ENCODE results near the gene GBGT1.

- TF ChIP-seq EP300 (IDR thresholded peaks at IDR 0.05) (no peak), POLR2AphosphoS5 (IDR thresholded peaks at IDR 0.05) (no peak), POLR2A (IDR thresholded peaks at IDR 0.05) (no peak)
- TF ChIP-seq, protein P1, sequence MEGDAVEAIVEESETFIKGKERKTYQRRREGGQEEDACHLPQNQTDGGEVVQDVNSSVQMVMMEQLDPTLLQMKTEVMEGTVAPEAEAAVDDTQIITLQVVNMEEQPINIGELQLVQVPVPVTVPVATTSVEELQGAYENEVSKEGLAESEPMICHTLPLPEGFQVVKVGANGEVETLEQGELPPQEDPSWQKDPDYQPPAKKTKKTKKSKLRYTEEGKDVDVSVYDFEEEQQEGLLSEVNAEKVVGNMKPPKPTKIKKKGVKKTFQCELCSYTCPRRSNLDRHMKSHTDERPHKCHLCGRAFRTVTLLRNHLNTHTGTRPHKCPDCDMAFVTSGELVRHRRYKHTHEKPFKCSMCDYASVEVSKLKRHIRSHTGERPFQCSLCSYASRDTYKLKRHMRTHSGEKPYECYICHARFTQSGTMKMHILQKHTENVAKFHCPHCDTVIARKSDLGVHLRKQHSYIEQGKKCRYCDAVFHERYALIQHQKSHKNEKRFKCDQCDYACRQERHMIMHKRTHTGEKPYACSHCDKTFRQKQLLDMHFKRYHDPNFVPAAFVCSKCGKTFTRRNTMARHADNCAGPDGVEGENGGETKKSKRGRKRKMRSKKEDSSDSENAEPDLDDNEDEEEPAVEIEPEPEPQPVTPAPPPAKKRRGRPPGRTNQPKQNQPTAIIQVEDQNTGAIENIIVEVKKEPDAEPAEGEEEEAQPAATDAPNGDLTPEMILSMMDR (IDR thresholded peaks at IDR 0.05), result no peak
Observed at GRCh38 chr9:133187561-133188005, 23.9 kb upstream of the GBGT1 start.

All from stomach (tissue), 4 donors.